ACC112 (cell line): ENCODE measurements around the gene CHST13.

ENCODE experiments used
- H2AFZ ChIP-seq: fragments of 200-600 bp; sonication (generic); one replicate; pipeline ENCODE4 v1.6.0; 2017; ENCODE audit warnings: antibody characterized with exemption, low read length; ENCODE audit not compliant: unreplicated experiment
- H3K27ac ChIP-seq: fragments of 200-600 bp; sonication (generic); 2 replicates; pipeline ENCODE4 v1.5.1; 2014; ENCODE audit warnings: low read depth, mild to moderate bottlenecking, antibody characterized with exemption, low read length, moderate library complexity
- H3K27me3 ChIP-seq: fragments of 200-600 bp; sonication (generic); 2 replicates; pipeline ENCODE4 v1.6.1; 2014; ENCODE audit warnings: mild to moderate bottlenecking, antibody characterized with exemption, low read length, moderate library complexity, mixed read lengths; ENCODE audit not compliant: insufficient read depth
- H3K36me3 ChIP-seq: fragments of 200-600 bp; sonication (generic); 2 replicates; pipeline ENCODE4 v1.6.1; 2016; ENCODE audit warnings: mild to moderate bottlenecking, antibody characterized with exemption, low read length, moderate library complexity, mixed read lengths; ENCODE audit not compliant: insufficient read depth
- H3K4me1 ChIP-seq: fragments of 200-600 bp; sonication (generic); one replicate; pipeline ENCODE4 v1.6.1; 2016; ENCODE audit warnings: low read length, mixed read lengths; ENCODE audit not compliant: insufficient read depth, unreplicated experiment, control insufficient read depth
- H3K4me3 ChIP-seq: fragments of 200-600 bp; sonication (generic); 2 replicates; pipeline ENCODE4 v1.5.1; 2014; ENCODE audit warnings: mild to moderate bottlenecking, low read depth, low read length
- H3K79me2 ChIP-seq: fragments of 200-600 bp; sonication (generic); one replicate; pipeline ENCODE4 v1.6.0; 2016; ENCODE audit warnings: low read length; ENCODE audit not compliant: control insufficient read depth, unreplicated experiment, insufficient read depth

CHST13 gene

GRCh38 chr3:126542340-126543241, 18.6 kb downstream of the CHST13 start:
- Histone ChIP-seq H3K36me3 (no peaks in the 10 kb centered on the region), H2AFZ (no peak overlapping the region), H3K4me1 (peaks cover 19% of the 10 kb centered on the region), H3K27ac (no peak overlapping the region), H3K79me2 (no peaks in the 10 kb centered on the region), H3K4me3 (peak overlapping the region; percentile 9; the same call in 1 of the 2 replicates), H3K27me3 (peaks cover 41% of the 10 kb centered on the region)

- Histone ChIP-seq H3K79me2 (no peaks in the 10 kb centered on the region), H3K4me3 (no peak overlapping the region), H3K4me1 (peaks cover 19% of the 10 kb centered on the region), H3K27ac (no peak overlapping the region), H2AFZ (no peak overlapping the region), H3K27me3 (peaks cover 44% of the 10 kb centered on the region), H3K36me3 (no peaks in the 10 kb centered on the region)
Measured at GRCh38 chr3:126543457-126544061, 19.6 kb downstream of the CHST13 start.

- peaks cover 19% of the 10 kb centered on the region for H3K4me1 ChIP-seq
- no peak overlapping the region for H2AFZ ChIP-seq
- no peaks in the 10 kb centered on the region for H3K79me2 ChIP-seq
- no peak overlapping the region for H3K4me3 ChIP-seq
- H3K36me3 ChIP-seq, result no peaks in the 10 kb centered on the region
- H3K27ac ChIP-seq, result no peak overlapping the region
- peaks cover 49% of the 10 kb centered on the region for H3K27me3 ChIP-seq
Measured at GRCh38 chr3:126544596-126545281, 20.8 kb downstream of the CHST13 start.

- Histone ChIP-seq H3K27ac (no peak overlapping the region), H2AFZ (no peak overlapping the region), H3K27me3 (peaks cover 49% of the 10 kb centered on the region), H3K36me3 (no peaks in the 10 kb centered on the region), H3K79me2 (no peaks in the 10 kb centered on the region), H3K4me1 (peaks cover 13% of the 10 kb centered on the region), H3K4me3 (no peak overlapping the region)
Measured at GRCh38 chr3:126545544-126545943, 21.6 kb downstream of the CHST13 start.

DNA sequence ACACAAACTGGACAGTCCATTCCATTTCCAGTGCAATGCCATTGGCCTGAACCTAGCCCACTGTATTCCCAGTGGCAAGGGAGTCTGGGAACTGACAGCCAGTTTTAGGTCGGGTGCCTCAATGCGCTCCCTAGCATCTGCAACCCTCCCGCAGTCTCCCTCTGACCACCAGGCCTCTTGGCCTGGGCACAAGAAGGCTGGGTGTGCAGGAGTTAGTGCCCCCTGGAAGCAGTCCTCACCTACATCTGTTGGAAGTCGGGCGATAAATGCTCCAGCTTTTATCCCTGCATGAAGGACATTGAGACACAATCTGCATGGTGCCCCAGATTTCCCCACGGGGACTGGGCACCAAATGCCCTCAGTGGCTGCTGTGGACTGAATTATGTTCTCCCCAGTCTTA, 22.1 kb downstream of the CHST13 start:
- Histone ChIP-seq H2AFZ (no peak overlapping the region), H3K36me3 (no peaks in the 10 kb centered on the region), H3K4me1 (peaks cover 8% of the 10 kb centered on the region), H3K4me3 (no peak overlapping the region), H3K27ac (no peak overlapping the region), H3K79me2 (no peaks in the 10 kb centered on the region), H3K27me3 (peaks cover 48% of the 10 kb centered on the region)

GRCh38 chr3:126546549-126547239, 22.7 kb downstream of the CHST13 start:
- Histone ChIP-seq H3K79me2 (no peaks in the 10 kb centered on the region), H3K27ac (no peak overlapping the region), H3K4me1 (peaks cover 1% of the 10 kb centered on the region), H3K4me3 (no peak overlapping the region), H3K27me3 (peaks cover 42% of the 10 kb centered on the region), H3K36me3 (no peaks in the 10 kb centered on the region), H2AFZ (no peak overlapping the region)

GRCh38 chr3:126547721-126548120, 23.8 kb downstream of the CHST13 start:
- no peak overlapping the region for H2AFZ ChIP-seq
- H3K27ac ChIP-seq, result no peak overlapping the region

GRCh38 chr3:126548556-126549466, 24.9 kb downstream of the CHST13 start:
- no peaks in the 10 kb centered on the region for H3K79me2 ChIP-seq
- no peak overlapping the region for H2AFZ ChIP-seq
- H3K4me1 ChIP-seq, result no peaks in the 10 kb centered on the region
- peaks cover 28% of the 10 kb centered on the region for H3K27me3 ChIP-seq
- no peak overlapping the region for H3K27ac ChIP-seq
- H3K4me3 ChIP-seq, result no peak overlapping the region
- H3K36me3 ChIP-seq, result no peaks in the 10 kb centered on the region

More at GRCh38 chr3:126547721-126548120, 23.8 kb downstream of the CHST13 start:
- no peak overlapping the region for H3K4me3 ChIP-seq
- H3K36me3 ChIP-seq, result no peaks in the 10 kb centered on the region
- peaks cover 34% of the 10 kb centered on the region for H3K27me3 ChIP-seq
- H3K79me2 ChIP-seq, result no peaks in the 10 kb centered on the region
- no peaks in the 10 kb centered on the region for H3K4me1 ChIP-seq

DNA sequence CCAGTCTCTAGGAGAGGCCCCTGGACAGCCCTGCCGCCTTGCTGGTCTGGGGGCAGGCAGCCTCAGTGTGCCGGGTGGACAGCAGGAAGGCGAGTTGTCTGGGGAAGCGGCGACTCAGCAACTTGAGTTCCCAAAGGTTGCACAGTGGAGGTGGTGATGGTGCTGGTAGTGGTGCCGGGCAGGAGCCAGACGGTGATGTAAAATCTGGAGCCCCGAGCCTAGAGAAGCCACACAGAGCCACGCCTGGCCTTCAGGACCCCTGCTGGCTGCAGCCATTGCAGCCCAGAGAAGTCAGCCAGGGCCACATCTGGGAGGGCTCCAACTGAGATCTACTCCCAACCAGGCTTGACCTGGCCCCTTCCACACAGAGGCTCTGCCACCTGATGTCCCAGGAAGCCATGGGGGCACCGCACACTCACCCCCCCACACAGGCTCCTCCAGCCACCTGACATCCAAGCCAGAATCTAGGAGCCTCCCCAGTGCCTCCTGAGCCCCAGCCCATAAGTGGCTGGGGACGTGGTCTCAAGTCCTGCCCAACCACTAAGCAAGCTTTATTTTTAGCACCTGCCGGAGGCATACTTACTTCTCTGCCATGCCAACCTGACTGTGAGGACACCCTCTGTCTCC, 26.0 kb downstream of the CHST13 start:
- H2AFZ ChIP-seq, result no peak overlapping the region
- no peaks in the 10 kb centered on the region for H3K79me2 ChIP-seq
- no peaks in the 10 kb centered on the region for H3K4me1 ChIP-seq
- no peak overlapping the region for H3K4me3 ChIP-seq
- peaks cover 28% of the 10 kb centered on the region for H3K27me3 ChIP-seq
- no peak overlapping the region for H3K27ac ChIP-seq
- no peaks in the 10 kb centered on the region for H3K36me3 ChIP-seq
